MM.1S (cell line): ENCODE measurements around the gene ZBTB7C.

Experiments
- DNase-seq: peaks from one replicate; pipeline ENCODE4 v3.0.0-alpha.2; 2015
- H2AFZ ChIP-seq: fragments of 300-600 bp; sonication (generic); 2 replicates; pipeline ENCODE4 v1.6.0; 2016; ENCODE audit warnings: antibody characterized with exemption, low read length
- H3F3A ChIP-seq: fragments of 300-600 bp; sonication (generic); 2 replicates; pipeline ENCODE4 v1.6.1; 2016; ENCODE audit warnings: mild to moderate bottlenecking, antibody characterized with exemption, low read length, moderate library complexity, mixed read lengths; ENCODE audit not compliant: insufficient read depth
- H3K27ac ChIP-seq: fragments of 300-600 bp; sonication (generic); 2 replicates; pipeline ENCODE4 v1.5.1; 2016; ENCODE audit warnings: mild to moderate bottlenecking, low read length
- H3K27me3 ChIP-seq: fragments of 300-600 bp; sonication (generic); replicated peaks from 2 replicates; pipeline ENCODE4 v1.6.0; 2016; ENCODE audit warnings: low read length; ENCODE audit not compliant: insufficient read depth
- H3K36me3 ChIP-seq: fragments of 300-600 bp; sonication (generic); replicated peaks from 2 replicates; pipeline ENCODE4 v1.6.1; 2016; ENCODE audit warnings: mild to moderate bottlenecking, low read length, mixed read lengths; ENCODE audit not compliant: insufficient read depth
- H3K4me1 ChIP-seq: fragments of 300-600 bp; sonication (generic); 2 replicates; pipeline ENCODE4 v1.6.1; 2016; ENCODE audit warnings: low read length, mixed read lengths
- H3K4me2 ChIP-seq: fragments of 300-600 bp; sonication (generic); 2 replicates; pipeline ENCODE4 v1.6.0; 2016; ENCODE audit warnings: low read depth, low read length
- H3K4me3 ChIP-seq: fragments of 300-600 bp; sonication (generic); 2 replicates; pipeline ENCODE4 v1.5.1; 2016; ENCODE audit warnings: low read length, mixed read lengths
- H3K79me2 ChIP-seq: fragments of 300-600 bp; sonication (generic); 2 replicates; pipeline ENCODE4 v1.6.1; 2016; ENCODE audit warnings: mixed run types, low read length, mixed read lengths
- H3K9ac ChIP-seq: fragments of 300-600 bp; sonication (generic); 2 replicates; pipeline ENCODE4 v1.6.1; 2016; ENCODE audit warnings: low read length, mixed read lengths
- H3K9me2 ChIP-seq: fragments of 300-600 bp; sonication (generic); replicated peaks from 2 replicates; pipeline ENCODE4 v1.6.1; 2016; ENCODE audit warnings: mild to moderate bottlenecking, low read length, mixed read lengths; ENCODE audit not compliant: insufficient read depth
- H3K9me3 ChIP-seq: fragments of 300-600 bp; sonication (generic); replicated peaks from 2 replicates; pipeline ENCODE4 v1.6.1; 2016; ENCODE audit warnings: mild to moderate bottlenecking, low read length, mixed read lengths; ENCODE audit not compliant: insufficient read depth
- H4K20me1 ChIP-seq: fragments of 300-600 bp; sonication (generic); 2 replicates; pipeline ENCODE4 v1.6.1; 2016; ENCODE audit warnings: mild to moderate bottlenecking, low read length, moderate library complexity, mixed read lengths; ENCODE audit not compliant: insufficient read depth
- EZH2 ChIP-seq: fragments of 300-600 bp; sonication (generic); optimal IDR thresholded peaks from 2 replicates; pipeline ENCODE3; 2017; ENCODE audit warnings: low read depth, mild to moderate bottlenecking, antibody characterized with exemption, low read length, mixed read lengths
- EZH2phosphoT487 ChIP-seq: fragments of 300-600 bp; sonication (generic); IDR thresholded peaks from 2 replicates; pipeline ENCODE4 v1.6.1; 2018; ENCODE audit warnings: antibody characterized with exemption, low read length
- TF ChIP-seq, protein P1 (sequence below): fragments of 300-600 bp; sonication (generic); IDR thresholded peaks from 2 replicates; pipeline ENCODE4 v1.5.1; 2016; ENCODE audit warnings: antibody characterized with exemption, low read length, mixed read lengths

The ZBTB7C gene

DNA sequence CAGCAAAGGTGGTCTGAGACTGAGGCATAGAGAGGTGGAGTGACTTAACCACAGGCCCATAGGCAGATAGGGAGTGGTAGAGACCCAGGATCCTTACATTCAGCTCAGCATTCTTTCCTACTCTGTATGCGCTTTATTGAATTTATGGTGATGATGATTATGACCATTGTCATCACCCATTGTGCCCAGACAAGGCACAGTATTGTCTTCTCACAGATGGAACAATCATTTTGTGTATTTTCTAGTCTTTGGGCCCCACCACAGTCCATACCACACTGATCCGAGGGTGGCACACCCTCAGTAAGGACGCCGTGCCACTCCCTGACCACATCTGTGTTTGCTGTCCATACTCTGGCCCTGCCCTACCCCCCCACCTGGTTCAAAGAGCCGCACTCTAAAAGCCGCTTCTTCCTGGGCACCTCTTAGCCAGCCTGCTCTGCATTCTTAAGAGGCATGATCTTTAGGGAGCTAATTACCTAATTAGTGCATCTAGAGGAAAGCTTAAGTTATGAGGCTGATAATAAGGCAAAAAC lies 299.2 kb downstream of the ZBTB7C start:
- Histone ChIP-seq H3K79me2 (no peaks in the 10 kb centered on the region), H3K9me2 (no peaks in the 10 kb centered on the region), H4K20me1 (no peaks in the 10 kb centered on the region), H3K9ac (no peak overlapping the region), H2AFZ (no peak overlapping the region), H3K4me2 (no peak overlapping the region), H3K4me3 (no peak overlapping the region), H3F3A (no peaks in the 10 kb centered on the region), H3K36me3 (no peaks in the 10 kb centered on the region), H3K9me3 (no peaks in the 10 kb centered on the region), H3K27ac (no peak overlapping the region), H3K27me3 (no peaks in the 10 kb centered on the region), H3K4me1 (no peaks in the 10 kb centered on the region)
- TF ChIP-seq EZH2 (no peak), EZH2phosphoT487 (no peak)
- TF ChIP-seq, protein P1, sequence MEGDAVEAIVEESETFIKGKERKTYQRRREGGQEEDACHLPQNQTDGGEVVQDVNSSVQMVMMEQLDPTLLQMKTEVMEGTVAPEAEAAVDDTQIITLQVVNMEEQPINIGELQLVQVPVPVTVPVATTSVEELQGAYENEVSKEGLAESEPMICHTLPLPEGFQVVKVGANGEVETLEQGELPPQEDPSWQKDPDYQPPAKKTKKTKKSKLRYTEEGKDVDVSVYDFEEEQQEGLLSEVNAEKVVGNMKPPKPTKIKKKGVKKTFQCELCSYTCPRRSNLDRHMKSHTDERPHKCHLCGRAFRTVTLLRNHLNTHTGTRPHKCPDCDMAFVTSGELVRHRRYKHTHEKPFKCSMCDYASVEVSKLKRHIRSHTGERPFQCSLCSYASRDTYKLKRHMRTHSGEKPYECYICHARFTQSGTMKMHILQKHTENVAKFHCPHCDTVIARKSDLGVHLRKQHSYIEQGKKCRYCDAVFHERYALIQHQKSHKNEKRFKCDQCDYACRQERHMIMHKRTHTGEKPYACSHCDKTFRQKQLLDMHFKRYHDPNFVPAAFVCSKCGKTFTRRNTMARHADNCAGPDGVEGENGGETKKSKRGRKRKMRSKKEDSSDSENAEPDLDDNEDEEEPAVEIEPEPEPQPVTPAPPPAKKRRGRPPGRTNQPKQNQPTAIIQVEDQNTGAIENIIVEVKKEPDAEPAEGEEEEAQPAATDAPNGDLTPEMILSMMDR = no peak
- DNase-seq = no peak

DNA sequence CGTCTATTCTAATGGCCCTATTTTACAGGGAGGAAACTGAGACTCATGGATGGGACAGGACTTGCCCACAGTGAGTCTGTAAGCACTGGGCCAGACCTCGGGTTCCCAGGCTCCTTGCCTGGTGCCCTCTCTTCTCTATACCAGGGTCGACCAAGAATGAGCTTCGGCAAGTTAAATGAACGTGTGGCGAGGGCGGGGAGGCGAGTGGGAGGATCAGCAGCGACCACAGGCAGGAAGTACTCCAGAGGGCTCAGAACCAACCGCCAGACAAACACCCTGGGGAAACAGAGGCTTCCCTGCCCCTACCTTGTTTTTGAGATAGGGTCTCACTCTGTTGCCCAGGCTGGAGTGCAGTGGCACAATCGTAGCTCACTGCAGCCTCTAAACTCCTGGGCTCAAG lies 301.0 kb downstream of the ZBTB7C start:
- Histone ChIP-seq H3K9me3 (no peaks in the 10 kb centered on the region), H3K79me2 (no peaks in the 10 kb centered on the region), H3K27ac (no peak overlapping the region), H3K4me1 (no peaks in the 10 kb centered on the region), H3K27me3 (no peaks in the 10 kb centered on the region), H2AFZ (no peak overlapping the region), H4K20me1 (no peaks in the 10 kb centered on the region), H3K4me2 (no peak overlapping the region), H3K4me3 (no peak overlapping the region), H3K9ac (no peak overlapping the region), H3K9me2 (no peaks in the 10 kb centered on the region), H3F3A (no peaks in the 10 kb centered on the region), H3K36me3 (no peaks in the 10 kb centered on the region)
- TF ChIP-seq EZH2 (no peak), EZH2phosphoT487 (no peak)
- TF ChIP-seq, protein P1 = no peak
- no peak for DNase-seq

DNA sequence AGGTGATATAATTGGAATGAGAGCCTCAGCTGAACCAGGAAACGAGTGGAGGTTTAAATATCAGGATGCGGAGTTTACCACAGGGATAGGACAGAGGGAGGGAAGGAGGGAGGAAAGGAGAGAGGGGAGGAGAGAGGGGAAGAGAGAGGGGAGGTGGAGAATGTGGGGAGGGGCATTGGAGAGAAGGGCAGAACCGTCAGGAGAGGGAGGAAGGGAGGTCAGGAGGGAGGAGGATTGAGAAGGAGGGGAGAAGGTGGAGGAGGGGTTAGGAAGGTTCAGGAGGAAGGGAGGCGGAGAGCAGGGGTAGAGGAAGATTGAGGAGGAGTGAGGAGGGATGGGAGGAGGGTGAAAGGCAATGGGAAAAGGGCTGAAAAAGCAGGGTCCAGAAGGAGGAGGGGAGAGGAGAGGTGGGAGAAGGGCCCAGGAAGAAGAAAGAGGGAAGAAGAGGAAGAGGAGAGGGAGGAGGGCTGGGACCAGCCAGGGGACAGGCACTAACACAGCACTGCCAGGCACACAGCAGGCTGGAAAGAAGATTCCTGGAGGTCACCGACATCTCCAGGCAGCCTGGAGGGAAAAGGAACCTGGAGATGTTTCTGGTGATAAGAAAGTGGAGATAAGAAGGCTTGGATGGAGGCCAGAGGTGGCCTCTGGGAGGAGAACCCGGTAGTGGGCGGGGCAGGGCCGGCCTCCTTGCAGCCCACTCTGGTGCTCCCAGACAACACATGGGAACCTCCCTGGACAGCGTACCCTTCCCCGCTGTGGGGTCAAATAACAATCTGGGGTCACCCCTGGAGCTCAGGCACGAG lies 302.0 kb downstream of the ZBTB7C start:
- Histone ChIP-seq H3K36me3 (no peaks in the 10 kb centered on the region), H3K4me3 (no peak overlapping the region), H3K9ac (no peak overlapping the region), H3K4me1 (no peaks in the 10 kb centered on the region), H3K27me3 (no peaks in the 10 kb centered on the region), H3K79me2 (no peaks in the 10 kb centered on the region), H3K4me2 (no peak overlapping the region), H3K27ac (no peak overlapping the region), H4K20me1 (no peaks in the 10 kb centered on the region), H3K9me3 (no peaks in the 10 kb centered on the region), H3K9me2 (no peaks in the 10 kb centered on the region), H2AFZ (no peak overlapping the region), H3F3A (no peaks in the 10 kb centered on the region)
- TF ChIP-seq EZH2 (no peak), EZH2phosphoT487 (no peak)
- TF ChIP-seq, protein P1 = no peak
- DNase-seq = no peak
